NCI-H2029 treated with DMSO at 0.1 percent for 48 hours (cell line): ENCODE data around the gene ACVRL1.

Experiments
- DNase-seq: peaks from one replicate; lab custom pipeline; 2025; lab: John Stamatoyannopoulos, UW

ACVRL1 gene

GRCh38 chr12:51917746-51918453 is 10.6 kb downstream of the ACVRL1 start:
- no peak for DNase-seq

- no peak for DNase-seq
Measured at GRCh38 chr12:51920046-51920445, 12.7 kb downstream of the ACVRL1 start.

GRCh38 chr12:51921017-51921725 is 13.9 kb downstream of the ACVRL1 start:
- DNase-seq = no peak

GRCh38 chr12:51922146-51922545 is 14.8 kb downstream of the ACVRL1 start:
- no peak for DNase-seq

GRCh38 chr12:51922762-51923505 is 15.6 kb downstream of the ACVRL1 start:
- DNase-seq = peak; percentile 23

- DNase-seq = no peak
Measured at GRCh38 chr12:51923506-51924365, 16.4 kb downstream of the ACVRL1 start.

- DNase-seq = no peak
Measured at GRCh38 chr12:51924551-51925319, 17.4 kb downstream of the ACVRL1 start.

- DNase-seq = no peak
Measured at GRCh38 chr12:51925346-51926063, 18.2 kb downstream of the ACVRL1 start.

GRCh38 chr12:51926064-51926632 is 18.8 kb downstream of the ACVRL1 start:
- no peak for DNase-seq

GRCh38 chr12:51926718-51927117 is 19.4 kb downstream of the ACVRL1 start:
- no peak for DNase-seq

- DNase-seq = no peak
Measured at GRCh38 chr12:51932218-51933076, 25.1 kb downstream of the ACVRL1 start.

GRCh38 chr12:51934080-51934479 is 26.8 kb downstream of the ACVRL1 start:
- no peak for DNase-seq

- no peak for DNase-seq
Measured at GRCh38 chr12:51937926-51938325, 30.6 kb downstream of the ACVRL1 start.

GRCh38 chr12:51938726-51939125 is 31.4 kb downstream of the ACVRL1 start:
- no peak for DNase-seq

GRCh38 chr12:51941011-51941581 is 33.8 kb downstream of the ACVRL1 start:
- DNase-seq = no peak

- no peak for DNase-seq
Measured at GRCh38 chr12:51941604-51942003, 34.3 kb downstream of the ACVRL1 start.

- DNase-seq = no peak
Measured at GRCh38 chr12:51942056-51942455, 34.8 kb downstream of the ACVRL1 start.

- DNase-seq = no peak
Measured at GRCh38 chr12:51942501-51943000, 35.2 kb downstream of the ACVRL1 start.

- DNase-seq = no peak
Measured at GRCh38 chr12:51943346-51943745, 36.0 kb downstream of the ACVRL1 start.
